Endothelial cell (in vitro differentiated cells): ENCODE results near the gene IFIT5. TPM values are rescaled to one million over a fixed set of nuclear protein-coding genes. Genes with fewer than 3 reads are reported as not detected.

Source experiments
- DNase-seq: peaks from one replicate; pipeline ENCODE4 v3.0.0; 2021; ENCODE audit warnings: low spot score
- H3K27ac Mint-ChIP-seq: one replicate; pipeline ENCODE4 v1.8.0; 2021; ENCODE audit warnings: mixed read lengths, inconsistent platforms; ENCODE audit not compliant: unreplicated experiment
- H3K27me3 Mint-ChIP-seq: one replicate; pipeline ENCODE4 v1.8.0; 2021; ENCODE audit warnings: mild to moderate bottlenecking, moderate library complexity, mixed read lengths, inconsistent platforms; ENCODE audit not compliant: unreplicated experiment
- H3K36me3 Mint-ChIP-seq: one replicate; pipeline ENCODE4 v1.8.0; 2021; ENCODE audit warnings: mild to moderate bottlenecking, low read depth, mixed read lengths, inconsistent platforms; ENCODE audit not compliant: unreplicated experiment
- H3K4me1 Mint-ChIP-seq: one replicate; pipeline ENCODE4 v1.8.0; 2021; ENCODE audit warnings: mild to moderate bottlenecking, mixed read lengths, inconsistent platforms; ENCODE audit not compliant: unreplicated experiment
- H3K4me3 Mint-ChIP-seq: one replicate; pipeline ENCODE4 v1.8.0; 2021; ENCODE audit warnings: mild to moderate bottlenecking, mixed read lengths, inconsistent platforms; ENCODE audit not compliant: unreplicated experiment
- H3K9me3 Mint-ChIP-seq: one replicate; pipeline ENCODE4 v1.8.0; 2021; ENCODE audit warnings: mixed read lengths, inconsistent platforms; ENCODE audit not compliant: unreplicated experiment
- CTCF ChIP-seq: fragments of 200-600 bp; sonication (generic); IDR thresholded peaks from one replicate; pipeline ENCODE4 v1.5.0; 2021; ENCODE audit warnings: antibody characterized with exemption; ENCODE audit not compliant: unreplicated experiment
- total RNA-seq: library from RNA; stranded (reverse); fragmentation: NEBNext Ultra II Directional; extraction: Animal tissue kit (Norgen Biotek cat#: 25700); gene quantifications from one replicate; pipeline ENCODE4 v1.2.1, GENCODE V29; 2021; ENCODE audit not compliant: unreplicated experiment

IFIT5 gene
- total RNA-seq, 1 donor from 2014 or later: 8.2 TPM

GRCh38 chr10:89463846-89464537 lies 49.6 kb downstream of the IFIT5 start:
- Mint-ChIP-seq H3K27ac (no peak overlapping the region), H3K9me3 (no peaks in the 10 kb centered on the region), H3K4me3 (no peak overlapping the region), H3K27me3 (no peaks in the 10 kb centered on the region), H3K4me1 (no peaks in the 10 kb centered on the region), H3K36me3 (no peaks in the 10 kb centered on the region)
- no peak for TF ChIP-seq CTCF
- DNase-seq: no peak

- no peaks in the 10 kb centered on the region for H3K36me3 Mint-ChIP-seq
- H3K27me3 Mint-ChIP-seq: no peaks in the 10 kb centered on the region
- no peak overlapping the region for H3K27ac Mint-ChIP-seq
- H3K9me3 Mint-ChIP-seq: no peaks in the 10 kb centered on the region
- no peak overlapping the region for H3K4me3 Mint-ChIP-seq
- DNase-seq: no peak
- no peak for TF ChIP-seq CTCF
- peaks cover 4% of the 10 kb centered on the region for H3K4me1 Mint-ChIP-seq
Measured at GRCh38 chr10:89465196-89465595, 50.8 kb downstream of the IFIT5 start.

GRCh38 chr10:89466599-89467035 lies 52.2 kb downstream of the IFIT5 start:
- Mint-ChIP-seq H3K4me1 (peaks cover 4% of the 10 kb centered on the region), H3K27ac (no peak overlapping the region), H3K27me3 (no peaks in the 10 kb centered on the region), H3K36me3 (no peaks in the 10 kb centered on the region), H3K9me3 (no peaks in the 10 kb centered on the region), H3K4me3 (no peak overlapping the region)
- no peak for TF ChIP-seq CTCF
- DNase-seq: no peak

- no peaks in the 10 kb centered on the region for H3K9me3 Mint-ChIP-seq
- no peak for TF ChIP-seq CTCF
Measured at GRCh38 chr10:89468191-89468965, 54.0 kb downstream of the IFIT5 start.

GRCh38 chr10:89469517-89469916 lies 55.1 kb downstream of the IFIT5 start:
- no peak for DNase-seq
- peaks cover 4% of the 10 kb centered on the region for H3K4me1 Mint-ChIP-seq
- no peak overlapping the region for H3K27ac Mint-ChIP-seq
- no peaks in the 10 kb centered on the region for H3K36me3 Mint-ChIP-seq
- H3K4me3 Mint-ChIP-seq: no peak overlapping the region
- H3K27me3 Mint-ChIP-seq: no peaks in the 10 kb centered on the region
- TF ChIP-seq CTCF: no peak
- H3K9me3 Mint-ChIP-seq: no peaks in the 10 kb centered on the region

More at GRCh38 chr10:89468191-89468965, 54.0 kb downstream of the IFIT5 start:
- Mint-ChIP-seq H3K4me1 (peaks cover 4% of the 10 kb centered on the region), H3K27ac (no peak overlapping the region), H3K36me3 (no peaks in the 10 kb centered on the region), H3K4me3 (no peak overlapping the region), H3K27me3 (no peaks in the 10 kb centered on the region)
- DNase-seq: no peak
